HEK293T (cell line): ENCODE results near the gene SEMA3D.

Source experiments
- BHLHE40 ChIP-seq: fragments of 450-650 bp; IDR thresholded peaks from 2 replicates; pipeline ENCODE4 v1.6.1; 2016; ENCODE audit warnings: mild to moderate bottlenecking, moderate library complexity, borderline replicate concordance
- CTBP1 ChIP-seq: fragments of 450-650 bp; IDR thresholded peaks from 2 replicates; pipeline ENCODE4 v1.6.1; 2016; ENCODE audit warnings: borderline replicate concordance
- FOXA1 ChIP-seq: fragments of 450-650 bp; IDR thresholded peaks from 2 replicates; pipeline ENCODE4 v1.6.1; 2016; ENCODE audit warnings: mild to moderate bottlenecking
- FOXK2 ChIP-seq: fragments of 450-650 bp; IDR thresholded peaks from 2 replicates; pipeline ENCODE4 v1.6.1; 2016; ENCODE audit warnings: mild to moderate bottlenecking
- FOXM1 ChIP-seq: fragments of 450-650 bp; IDR thresholded peaks from 2 replicates; pipeline ENCODE4 v1.6.1; 2017; ENCODE audit warnings: mild to moderate bottlenecking, borderline replicate concordance
- HDGF ChIP-seq: fragments of 450-650 bp; IDR thresholded peaks from 2 replicates; pipeline ENCODE4 v1.6.1; 2017; ENCODE audit warnings: antibody characterized with exemption, borderline replicate concordance
- L3MBTL2 ChIP-seq: fragments of 450-650 bp; conservative IDR thresholded peaks from 2 replicates; pipeline ENCODE4 v1.6.1; 2016; ENCODE audit warnings: mild to moderate bottlenecking
- NFRKB ChIP-seq: fragments of 450-650 bp; IDR thresholded peaks from 2 replicates; pipeline ENCODE4 v1.6.1; 2016; ENCODE audit warnings: mild to moderate bottlenecking, moderate library complexity
- PKNOX1 ChIP-seq: fragments of 450-650 bp; IDR thresholded peaks from 2 replicates; pipeline ENCODE4 v1.6.1; 2016
- SP1 ChIP-seq: fragments of 450-650 bp; IDR thresholded peaks from 2 replicates; pipeline ENCODE4 v1.6.1; 2017
- SUZ12 ChIP-seq: fragments of 450-650 bp; IDR thresholded peaks from 2 replicates; pipeline ENCODE4 v1.6.1; 2016; ENCODE audit warnings: mild to moderate bottlenecking

DNA sequence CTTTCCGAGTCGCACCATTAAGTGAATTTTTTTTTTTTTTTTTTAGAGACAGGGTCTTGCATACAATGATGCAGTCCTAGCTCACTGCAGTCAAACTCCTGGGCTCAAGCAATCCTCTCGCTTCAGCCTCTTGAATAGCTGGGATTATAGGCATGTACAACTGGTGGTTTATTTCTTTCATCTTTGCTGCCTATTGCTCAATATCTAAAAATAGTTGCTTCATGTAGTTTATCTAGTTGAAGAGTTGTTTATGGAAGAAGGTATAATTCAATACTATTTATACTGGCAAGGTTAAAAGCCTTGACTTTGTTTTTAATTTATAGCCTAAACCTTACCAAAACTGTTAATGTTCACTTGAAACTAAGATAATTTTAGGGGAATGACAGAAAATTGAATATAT lies 66.9 kb downstream of the SEMA3D start:
- TF ChIP-seq FOXK2 (no peak), BHLHE40 (no peak), HDGF (no peak), CTBP1 (no peak), SUZ12 (no peak), SP1 (no peak), FOXM1 (no peak), NFRKB (no peak), L3MBTL2 (no peak), FOXA1 (no peak), PKNOX1 (no peak)
